GM20000 (cell line): ENCODE results near the gene TDRD3.

Experiments
- DNase-seq: peaks from one replicate; pipeline ENCODE4 v3.0.0; 2012; ENCODE audit warnings: low spot score
- TF ChIP-seq, protein P1 (sequence below): IDR thresholded peaks from 2 replicates; pipeline ENCODE4 v1.5.1; 2012; ENCODE audit warnings: mild to moderate bottlenecking, control low read depth; ENCODE audit errors: extremely low read depth, missing control alignments

The TDRD3 gene

DNA sequence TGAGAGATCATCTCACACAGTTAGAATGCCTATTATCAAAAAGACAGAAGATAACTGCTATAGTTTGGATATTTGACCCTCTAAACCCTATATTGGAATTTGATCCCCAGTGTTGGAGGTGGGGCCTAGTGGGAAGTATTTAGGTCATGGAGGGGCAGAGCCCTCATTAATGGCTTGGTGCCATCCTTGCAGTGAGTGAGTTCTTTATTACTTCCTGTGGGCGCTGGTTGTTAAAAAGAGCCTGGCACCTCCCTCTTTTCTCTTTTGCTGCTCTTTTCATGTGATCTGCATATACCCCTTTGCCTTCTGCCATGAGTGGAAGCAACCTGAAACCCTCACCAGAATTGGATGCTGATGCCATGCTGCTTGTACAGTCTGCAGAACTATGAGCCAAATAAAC is 66.8 kb downstream of the TDRD3 start:
- no peak for DNase-seq
- TF ChIP-seq, protein P1, sequence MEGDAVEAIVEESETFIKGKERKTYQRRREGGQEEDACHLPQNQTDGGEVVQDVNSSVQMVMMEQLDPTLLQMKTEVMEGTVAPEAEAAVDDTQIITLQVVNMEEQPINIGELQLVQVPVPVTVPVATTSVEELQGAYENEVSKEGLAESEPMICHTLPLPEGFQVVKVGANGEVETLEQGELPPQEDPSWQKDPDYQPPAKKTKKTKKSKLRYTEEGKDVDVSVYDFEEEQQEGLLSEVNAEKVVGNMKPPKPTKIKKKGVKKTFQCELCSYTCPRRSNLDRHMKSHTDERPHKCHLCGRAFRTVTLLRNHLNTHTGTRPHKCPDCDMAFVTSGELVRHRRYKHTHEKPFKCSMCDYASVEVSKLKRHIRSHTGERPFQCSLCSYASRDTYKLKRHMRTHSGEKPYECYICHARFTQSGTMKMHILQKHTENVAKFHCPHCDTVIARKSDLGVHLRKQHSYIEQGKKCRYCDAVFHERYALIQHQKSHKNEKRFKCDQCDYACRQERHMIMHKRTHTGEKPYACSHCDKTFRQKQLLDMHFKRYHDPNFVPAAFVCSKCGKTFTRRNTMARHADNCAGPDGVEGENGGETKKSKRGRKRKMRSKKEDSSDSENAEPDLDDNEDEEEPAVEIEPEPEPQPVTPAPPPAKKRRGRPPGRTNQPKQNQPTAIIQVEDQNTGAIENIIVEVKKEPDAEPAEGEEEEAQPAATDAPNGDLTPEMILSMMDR: no peak

DNA sequence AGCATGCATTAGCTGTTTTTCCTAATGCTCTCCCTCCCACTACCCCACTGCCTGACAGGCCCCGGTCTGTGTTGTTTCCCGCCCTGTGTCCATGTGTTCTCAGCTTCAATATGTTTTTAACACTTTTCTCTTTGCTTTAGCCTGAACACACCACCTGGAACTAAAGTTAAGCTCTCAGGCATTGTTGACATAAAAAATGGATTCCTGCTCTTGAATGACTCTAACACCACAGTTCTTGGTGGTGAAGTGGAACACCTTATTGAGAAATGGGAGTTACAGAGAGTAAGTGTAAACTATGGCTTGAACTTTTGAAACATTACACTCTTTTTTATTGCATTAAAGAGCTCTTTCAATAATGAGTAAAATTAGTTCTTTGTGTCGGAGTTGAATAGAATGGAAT is 70.1 kb downstream of the TDRD3 start:
- DNase-seq: no peak
- TF ChIP-seq, protein P1: no peak

DNA sequence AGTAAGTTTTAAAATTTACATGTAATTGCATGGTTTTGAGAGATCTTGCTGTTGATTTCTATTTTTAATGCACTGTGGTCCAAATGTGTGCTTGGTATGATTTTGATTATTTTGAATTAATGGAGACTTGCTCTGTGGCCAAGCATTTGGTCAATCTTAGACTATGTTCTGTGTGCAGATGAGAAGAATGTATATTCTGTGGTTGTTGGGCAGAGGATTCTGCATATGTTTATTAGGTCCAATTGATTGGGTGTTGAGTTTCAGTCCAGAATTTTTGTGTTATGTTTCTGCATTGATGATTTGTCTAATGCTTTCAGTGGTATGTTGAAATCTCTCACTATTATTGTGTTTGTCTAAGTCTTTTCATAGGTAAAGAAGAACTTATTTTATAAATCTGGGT is 82.3 kb downstream of the TDRD3 start:
- TF ChIP-seq, protein P1: no peak
- no peak for DNase-seq

DNA sequence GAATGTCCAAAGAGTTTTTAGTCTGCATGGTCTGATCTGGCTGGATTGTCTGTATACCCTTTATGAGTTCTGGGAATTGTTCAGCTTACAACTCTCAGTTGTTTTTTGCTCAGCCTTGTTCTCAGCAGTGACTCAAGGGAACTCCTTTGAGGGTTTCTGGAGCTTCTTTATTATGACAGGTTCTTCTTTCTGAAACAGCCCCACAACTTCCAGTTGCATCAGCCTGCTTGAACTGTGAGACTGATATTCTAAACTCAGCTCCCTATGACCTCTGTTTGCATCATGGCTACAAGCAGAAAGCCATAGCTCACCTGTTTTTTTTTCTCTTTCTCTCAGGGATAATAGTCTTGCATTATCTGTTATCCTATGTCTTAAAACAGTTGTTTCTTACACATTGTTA is 85.0 kb downstream of the TDRD3 start:
- TF ChIP-seq, protein P1: no peak
- DNase-seq: no peak

DNA sequence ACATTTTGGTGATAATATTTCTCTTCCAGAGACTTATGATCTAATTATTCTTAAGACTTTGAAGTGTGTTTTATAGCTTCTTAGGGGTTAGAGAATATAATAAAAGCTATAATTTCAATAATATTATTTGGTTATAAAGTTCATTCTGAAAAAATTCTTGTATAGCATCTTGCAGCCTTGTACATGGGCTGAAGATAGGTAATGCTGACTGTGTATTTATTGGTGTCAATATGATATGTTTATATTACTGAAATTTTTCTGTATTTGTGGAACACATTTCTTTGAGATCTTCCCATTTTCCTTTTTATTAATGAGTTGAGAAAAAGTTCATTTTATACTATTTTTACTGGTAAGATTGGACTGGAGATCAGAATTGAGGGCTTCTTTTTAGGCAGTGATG is 87.8 kb downstream of the TDRD3 start:
- no peak for DNase-seq
- TF ChIP-seq, protein P1: no peak

DNA sequence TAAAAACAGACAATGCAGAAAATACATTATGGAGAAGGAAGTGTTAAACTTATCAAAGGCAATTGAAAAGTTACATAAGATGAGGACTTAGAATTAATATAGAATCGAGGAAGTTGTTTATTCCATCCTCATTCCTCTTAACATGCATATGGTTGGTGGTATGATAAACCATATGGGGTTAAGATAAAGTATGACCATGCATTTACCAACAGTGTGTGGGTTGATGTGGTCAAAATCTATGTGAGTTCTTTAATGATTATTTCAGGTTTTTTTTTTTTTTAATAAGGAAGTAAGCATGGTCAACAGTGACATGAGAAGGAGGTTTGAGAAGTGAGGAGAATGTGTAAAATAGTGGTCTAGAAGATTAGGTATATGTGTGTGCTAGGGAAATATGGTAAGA is 94.5 kb downstream of the TDRD3 start:
- TF ChIP-seq, protein P1: no peak
- no peak for DNase-seq

DNA sequence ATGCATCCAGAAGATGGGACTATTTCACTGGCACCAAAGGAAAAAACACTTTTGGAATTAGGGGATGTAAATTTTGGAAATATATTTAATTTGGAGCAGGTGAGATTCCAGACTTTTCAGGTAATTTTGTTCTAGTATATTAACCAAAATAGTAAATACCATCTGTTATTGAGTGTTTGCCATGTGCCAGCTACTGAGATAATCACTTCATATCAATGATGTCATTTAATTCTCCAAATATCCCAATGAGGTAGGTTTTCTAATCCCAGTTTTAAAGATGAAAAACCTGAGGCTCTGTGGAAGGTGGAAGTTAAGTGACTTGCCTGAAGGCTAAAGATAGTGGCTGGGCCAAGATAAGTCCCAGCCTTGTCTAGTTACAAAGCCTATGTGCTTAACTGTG is 95.2 kb downstream of the TDRD3 start:
- DNase-seq: no peak
- TF ChIP-seq, protein P1: no peak
